AG04449 (cell line): ENCODE data around the gene RBM39.

Source experiments
- CTCF ChIA-PET: fragments of 350-600 bp; formaldehyde crosslinking; extraction: SDS; loops from one replicate; lab custom pipeline; 2021; ENCODE audit warnings: antibody characterized with exemption; lab: Yijun Ruan, JAX
- POLR2A ChIA-PET: fragments of 400-600, 350-600 bp; formaldehyde crosslinking; extraction: SDS; loops from one replicate; lab custom pipeline; 2020; ENCODE audit warnings: antibody characterized with exemption, inconsistent platforms; lab: Yijun Ruan, JAX
- DNase-seq: peaks from one replicate; pipeline ENCODE4 v3.0.0-alpha.2; 2010; ENCODE audit warnings: low read depth, low spot score
- H3K4me3 ChIP-seq: 2 replicates; pipeline ENCODE4 v1.5.1; 2011; ENCODE audit warnings: low read depth, mild to moderate bottlenecking, control low read depth, low read length
- CTCF ChIP-seq: IDR thresholded peaks from one replicate; pipeline ENCODE4 v1.5.1; 2011; ENCODE audit warnings: mild to moderate bottlenecking, moderate library complexity, low read length, control low read depth, inconsistent platforms; ENCODE audit not compliant: insufficient read depth; ENCODE audit errors: missing control alignments

RBM39 gene

GRCh38 chr20:35704514-35705261, 37.4 kb downstream of the RBM39 start:
- CTCF ChIA-PET: interaction anchor here (0.9 to 2.0 kb wide), 2 partner anchors 10 to 250 kb away, joined by 3 to 6 read pairs; partner anchors contain the start of gene SCAND1
- H3K4me3 ChIP-seq: no peak overlapping the region
- POLR2A ChIA-PET: no interaction called here
- DNase-seq: no peak
- TF ChIP-seq CTCF: no peak

- TF ChIP-seq CTCF: no peak
- POLR2A ChIA-PET: interaction anchor here (1.5 kb wide), 1 partner anchor 39 kb away, joined by 8 read pairs; the partner anchor contains the start of gene RBM39
- H3K4me3 ChIP-seq: no peak overlapping the region
- no peak for DNase-seq
- CTCF ChIA-PET: interaction anchor here (0.6 to 2.3 kb wide), 7 partner anchors 8 to 251 kb away, joined by 3 to 6 read pairs (median 3); partner anchors contain the start of gene SCAND1
Measured at GRCh38 chr20:35702824-35703695, 39.0 kb downstream of the RBM39 start.

GRCh38 chr20:35702051-35702823, 39.8 kb downstream of the RBM39 start:
- ChIA-PET POLR2A (interaction anchor here (0.5 to 1.5 kb wide), 2 partner anchors 40 to 183 kb away, joined by 3 to 8 read pairs; partner anchors contain the start of gene RBM39), CTCF (interaction anchor here (0.6 to 2.3 kb wide), 5 partner anchors 9 to 182 kb away, joined by 3 to 6 read pairs (median 3); no protein-coding TSS in a partner anchor)
- no peak for TF ChIP-seq CTCF
- H3K4me3 ChIP-seq: no peak overlapping the region
- no peak for DNase-seq

DNA sequence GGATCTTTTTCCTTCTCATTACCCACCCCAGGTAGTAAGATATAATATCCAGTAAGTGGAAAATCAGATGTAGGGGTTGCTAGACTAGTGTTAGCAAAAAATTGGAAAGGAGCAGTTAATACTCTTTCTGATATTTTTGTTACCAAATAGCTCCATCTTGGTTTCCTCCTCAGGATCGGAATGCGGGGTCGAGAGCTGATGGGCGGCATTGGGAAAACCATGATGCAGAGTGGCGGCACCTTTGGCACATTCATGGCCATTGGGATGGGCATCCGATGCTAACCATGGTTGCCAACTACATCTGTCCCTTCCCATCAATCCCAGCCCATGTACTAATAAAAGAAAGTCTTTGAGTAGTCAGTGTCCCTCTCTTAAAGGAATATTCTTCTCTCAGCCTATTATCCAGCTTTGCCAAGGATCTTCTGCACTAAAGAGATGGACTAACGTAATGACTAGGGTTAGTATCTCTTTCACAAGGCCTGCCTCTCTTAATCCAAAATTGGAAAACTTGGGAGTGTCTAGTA, 41.4 kb downstream of the RBM39 start:
- TF ChIP-seq CTCF: no peak
- peak overlapping the region; percentile 98; the same call in 1 of the 2 replicates for H3K4me3 ChIP-seq
- no peak for DNase-seq
- POLR2A ChIA-PET: interaction anchor here (1.4 kb wide), 1 partner anchor 184 kb away, joined by 5 read pairs; no protein-coding TSS in a partner anchor
- CTCF ChIA-PET: interaction anchor here (1.0 to 1.7 kb wide), 2 partner anchors 10 to 184 kb away, joined by 3 to 6 read pairs; no protein-coding TSS in a partner anchor

- no peak for TF ChIP-seq CTCF
- CTCF ChIA-PET: interaction anchor here (0.6 to 1.7 kb wide), 4 partner anchors 10 to 185 kb away, joined by 3 to 6 read pairs (median 3); no protein-coding TSS in a partner anchor
- H3K4me3 ChIP-seq: peak overlapping the region; percentile 98
- POLR2A ChIA-PET: interaction anchor here (1.0 to 1.4 kb wide), 2 partner anchors 11 to 184 kb away, joined by 4 to 5 read pairs; no protein-coding TSS in a partner anchor
- DNase-seq: no peak
Measured at GRCh38 chr20:35699957-35700624, 42.0 kb downstream of the RBM39 start.
